Measurements from ENCODE around the gene OSTN.

Gene OSTN

DNA sequence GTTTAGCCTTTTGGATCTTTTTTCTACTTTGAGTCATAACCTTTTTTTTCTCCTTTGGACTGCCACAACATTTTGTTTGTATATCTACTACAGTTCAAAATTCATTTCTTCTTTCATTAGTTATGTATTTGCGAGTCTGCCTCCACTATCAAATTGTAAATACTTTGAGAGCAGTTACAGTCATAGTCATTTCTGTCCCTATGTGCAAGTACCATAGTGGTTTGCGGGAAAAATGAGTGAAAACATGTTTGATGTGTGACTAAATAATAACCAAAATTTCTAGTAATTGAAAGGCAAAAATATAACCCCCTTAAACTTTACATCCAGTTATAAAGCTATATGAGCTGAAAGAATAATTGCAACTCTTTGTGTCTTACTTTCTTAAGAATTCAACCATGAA lies 84.4 kb downstream of the OSTN start:
- no peak overlapping the region for H3K27ac ChIP-seq (replicated peaks)
- H3K4me3 ChIP-seq (replicated peaks; ENCODE audit: insufficient read depth, low read length): no peak overlapping the region
- TF ChIP-seq GABPA (IDR thresholded peaks at IDR 0.05; ENCODE audit: low read depth) (no peak), SPI1 (IDR thresholded peaks at IDR 0.05; ENCODE audit: borderline replicate concordance, low read depth) (no peak), POLR2AphosphoS5 (IDR thresholded peaks at IDR 0.05; ENCODE audit: low read depth) (no peak)
- TF ChIP-seq, protein P1, sequence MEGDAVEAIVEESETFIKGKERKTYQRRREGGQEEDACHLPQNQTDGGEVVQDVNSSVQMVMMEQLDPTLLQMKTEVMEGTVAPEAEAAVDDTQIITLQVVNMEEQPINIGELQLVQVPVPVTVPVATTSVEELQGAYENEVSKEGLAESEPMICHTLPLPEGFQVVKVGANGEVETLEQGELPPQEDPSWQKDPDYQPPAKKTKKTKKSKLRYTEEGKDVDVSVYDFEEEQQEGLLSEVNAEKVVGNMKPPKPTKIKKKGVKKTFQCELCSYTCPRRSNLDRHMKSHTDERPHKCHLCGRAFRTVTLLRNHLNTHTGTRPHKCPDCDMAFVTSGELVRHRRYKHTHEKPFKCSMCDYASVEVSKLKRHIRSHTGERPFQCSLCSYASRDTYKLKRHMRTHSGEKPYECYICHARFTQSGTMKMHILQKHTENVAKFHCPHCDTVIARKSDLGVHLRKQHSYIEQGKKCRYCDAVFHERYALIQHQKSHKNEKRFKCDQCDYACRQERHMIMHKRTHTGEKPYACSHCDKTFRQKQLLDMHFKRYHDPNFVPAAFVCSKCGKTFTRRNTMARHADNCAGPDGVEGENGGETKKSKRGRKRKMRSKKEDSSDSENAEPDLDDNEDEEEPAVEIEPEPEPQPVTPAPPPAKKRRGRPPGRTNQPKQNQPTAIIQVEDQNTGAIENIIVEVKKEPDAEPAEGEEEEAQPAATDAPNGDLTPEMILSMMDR (IDR thresholded peaks at IDR 0.05; ENCODE audit: insufficient read depth, low read length): no peak
- TF ChIP-seq, protein P2, sequence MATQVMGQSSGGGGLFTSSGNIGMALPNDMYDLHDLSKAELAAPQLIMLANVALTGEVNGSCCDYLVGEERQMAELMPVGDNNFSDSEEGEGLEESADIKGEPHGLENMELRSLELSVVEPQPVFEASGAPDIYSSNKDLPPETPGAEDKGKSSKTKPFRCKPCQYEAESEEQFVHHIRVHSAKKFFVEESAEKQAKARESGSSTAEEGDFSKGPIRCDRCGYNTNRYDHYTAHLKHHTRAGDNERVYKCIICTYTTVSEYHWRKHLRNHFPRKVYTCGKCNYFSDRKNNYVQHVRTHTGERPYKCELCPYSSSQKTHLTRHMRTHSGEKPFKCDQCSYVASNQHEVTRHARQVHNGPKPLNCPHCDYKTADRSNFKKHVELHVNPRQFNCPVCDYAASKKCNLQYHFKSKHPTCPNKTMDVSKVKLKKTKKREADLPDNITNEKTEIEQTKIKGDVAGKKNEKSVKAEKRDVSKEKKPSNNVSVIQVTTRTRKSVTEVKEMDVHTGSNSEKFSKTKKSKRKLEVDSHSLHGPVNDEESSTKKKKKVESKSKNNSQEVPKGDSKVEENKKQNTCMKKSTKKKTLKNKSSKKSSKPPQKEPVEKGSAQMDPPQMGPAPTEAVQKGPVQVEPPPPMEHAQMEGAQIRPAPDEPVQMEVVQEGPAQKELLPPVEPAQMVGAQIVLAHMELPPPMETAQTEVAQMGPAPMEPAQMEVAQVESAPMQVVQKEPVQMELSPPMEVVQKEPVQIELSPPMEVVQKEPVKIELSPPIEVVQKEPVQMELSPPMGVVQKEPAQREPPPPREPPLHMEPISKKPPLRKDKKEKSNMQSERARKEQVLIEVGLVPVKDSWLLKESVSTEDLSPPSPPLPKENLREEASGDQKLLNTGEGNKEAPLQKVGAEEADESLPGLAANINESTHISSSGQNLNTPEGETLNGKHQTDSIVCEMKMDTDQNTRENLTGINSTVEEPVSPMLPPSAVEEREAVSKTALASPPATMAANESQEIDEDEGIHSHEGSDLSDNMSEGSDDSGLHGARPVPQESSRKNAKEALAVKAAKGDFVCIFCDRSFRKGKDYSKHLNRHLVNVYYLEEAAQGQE (IDR thresholded peaks at IDR 0.05; ENCODE audit: insufficient replicate concordance, low read depth): no peak
- DNase-seq (ENCODE audit: low read depth in 1 of 2, low spot score in 1 of 2): no peak
- H3K27me3 ChIP-seq (ENCODE audit: insufficient read depth, poor library complexity, severe bottlenecking): no peaks in the 10 kb centered on the region

DNA sequence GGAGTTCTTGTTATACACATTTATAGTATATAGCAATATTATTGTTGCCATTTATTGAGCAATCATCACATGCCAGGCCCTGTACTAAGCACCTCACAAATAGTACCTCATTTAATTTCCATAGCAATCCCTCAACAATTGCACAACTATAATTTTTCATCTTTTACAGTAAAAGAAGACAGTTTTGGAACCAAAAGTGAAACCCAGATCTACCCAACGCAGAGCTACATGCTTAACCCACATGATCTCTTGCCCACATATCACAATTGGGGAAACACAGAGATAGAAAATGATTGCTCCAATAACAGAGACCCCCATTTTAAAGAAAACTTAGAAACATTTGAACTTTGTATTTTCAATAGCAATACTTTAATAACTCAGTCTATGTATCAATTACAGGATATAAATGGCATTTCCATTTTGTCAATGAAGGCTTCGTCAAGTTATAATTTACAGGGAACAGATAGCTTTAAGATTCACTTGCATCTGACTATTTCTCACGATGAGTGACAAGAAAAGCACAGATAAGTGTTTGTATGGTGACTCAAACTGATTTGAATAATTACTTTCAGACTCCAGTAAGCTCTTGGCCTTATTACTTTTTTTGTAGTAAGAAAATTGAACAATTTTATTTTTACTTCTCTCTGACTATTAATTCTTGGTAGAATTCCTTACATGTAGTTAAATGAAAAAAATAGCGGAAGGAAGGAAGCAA lies 91.4 kb downstream of the OSTN start:
- no peaks in the 10 kb centered on the region for H3K27me3 ChIP-seq (ENCODE audit: insufficient read depth, poor library complexity, severe bottlenecking)
- no peak for DNase-seq (ENCODE audit: low read depth in 1 of 2, low spot score in 1 of 2)
- TF ChIP-seq GABPA (IDR thresholded peaks at IDR 0.05; ENCODE audit: low read depth): no peak
- TF ChIP-seq, protein P2 (IDR thresholded peaks at IDR 0.05; ENCODE audit: insufficient replicate concordance, low read depth): no peak
- TF ChIP-seq POLR2AphosphoS5 (IDR thresholded peaks at IDR 0.05; ENCODE audit: low read depth): no peak
- TF ChIP-seq, protein P1 (IDR thresholded peaks at IDR 0.05; ENCODE audit: insufficient read depth, low read length): no peak
- TF ChIP-seq SPI1 (IDR thresholded peaks at IDR 0.05; ENCODE audit: borderline replicate concordance, low read depth): no peak
- H3K27ac ChIP-seq (replicated peaks): no peak overlapping the region
- H3K4me3 ChIP-seq (replicated peaks; ENCODE audit: insufficient read depth, low read length): no peak overlapping the region

DNA sequence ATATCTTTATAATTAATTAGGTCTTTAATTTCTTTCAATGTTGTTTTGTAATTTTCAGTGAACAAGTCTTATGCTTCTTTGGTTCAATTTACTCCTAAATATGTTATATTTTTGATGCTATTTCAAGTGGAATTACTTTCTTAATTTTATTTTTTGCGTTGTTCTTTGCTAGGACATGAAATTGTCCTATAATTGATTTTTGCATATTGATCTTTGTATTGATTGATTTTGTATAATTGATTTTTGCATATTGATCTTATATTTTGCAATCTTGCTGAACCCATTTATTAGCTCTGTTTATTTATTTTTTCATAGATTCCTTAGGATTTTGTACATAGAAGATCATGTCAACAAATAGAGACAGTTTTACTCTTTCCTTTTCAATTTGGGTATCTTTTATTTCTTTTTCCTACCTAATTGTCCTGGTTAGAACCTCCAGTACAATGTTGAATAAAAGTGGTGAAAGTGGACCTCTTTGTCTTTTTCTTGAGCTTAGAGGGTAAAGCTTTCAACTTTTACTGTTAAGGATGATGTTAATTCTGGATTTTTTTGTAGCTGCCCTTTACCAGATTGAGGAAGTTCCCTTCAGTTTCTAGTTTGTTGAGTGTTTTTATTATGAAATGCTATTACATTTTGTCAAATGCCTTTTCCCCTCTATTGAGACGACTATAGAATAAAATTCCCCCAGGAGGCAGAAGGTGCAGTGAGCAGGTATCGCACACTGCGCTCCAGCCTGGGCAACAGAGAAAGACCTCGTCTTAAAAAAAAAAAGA lies 93.4 kb downstream of the OSTN start:
- TF ChIP-seq, protein P1 (IDR thresholded peaks at IDR 0.05; ENCODE audit: insufficient read depth, low read length): no peak
- TF ChIP-seq POLR2AphosphoS5 (IDR thresholded peaks at IDR 0.05; ENCODE audit: low read depth) (no peak), GABPA (IDR thresholded peaks at IDR 0.05; ENCODE audit: low read depth) (no peak)
- TF ChIP-seq, protein P2 (IDR thresholded peaks at IDR 0.05; ENCODE audit: insufficient replicate concordance, low read depth): no peak
- H3K4me3 ChIP-seq (replicated peaks; ENCODE audit: insufficient read depth, low read length): no peak overlapping the region
- DNase-seq (ENCODE audit: low read depth in 1 of 2, low spot score in 1 of 2): no peak
- H3K27me3 ChIP-seq (ENCODE audit: insufficient read depth, poor library complexity, severe bottlenecking): no peaks in the 10 kb centered on the region
- no peak overlapping the region for H3K27ac ChIP-seq (replicated peaks)

All from HL-60 (cell line).